MM.1S (cell line): Measurements from ENCODE around the gene COL18A1.

Experiments
- EZH2 ChIP-seq: fragments of 300-600 bp; sonication (generic); optimal IDR thresholded peaks from 2 replicates; pipeline ENCODE3; 2017; ENCODE audit warnings: low read depth, mild to moderate bottlenecking, antibody characterized with exemption, low read length, mixed read lengths
- TF ChIP-seq, protein P1 (sequence below): fragments of 300-600 bp; sonication (generic); IDR thresholded peaks from 2 replicates; pipeline ENCODE4 v1.5.1; 2016; ENCODE audit warnings: antibody characterized with exemption, low read length, mixed read lengths

DNA sequence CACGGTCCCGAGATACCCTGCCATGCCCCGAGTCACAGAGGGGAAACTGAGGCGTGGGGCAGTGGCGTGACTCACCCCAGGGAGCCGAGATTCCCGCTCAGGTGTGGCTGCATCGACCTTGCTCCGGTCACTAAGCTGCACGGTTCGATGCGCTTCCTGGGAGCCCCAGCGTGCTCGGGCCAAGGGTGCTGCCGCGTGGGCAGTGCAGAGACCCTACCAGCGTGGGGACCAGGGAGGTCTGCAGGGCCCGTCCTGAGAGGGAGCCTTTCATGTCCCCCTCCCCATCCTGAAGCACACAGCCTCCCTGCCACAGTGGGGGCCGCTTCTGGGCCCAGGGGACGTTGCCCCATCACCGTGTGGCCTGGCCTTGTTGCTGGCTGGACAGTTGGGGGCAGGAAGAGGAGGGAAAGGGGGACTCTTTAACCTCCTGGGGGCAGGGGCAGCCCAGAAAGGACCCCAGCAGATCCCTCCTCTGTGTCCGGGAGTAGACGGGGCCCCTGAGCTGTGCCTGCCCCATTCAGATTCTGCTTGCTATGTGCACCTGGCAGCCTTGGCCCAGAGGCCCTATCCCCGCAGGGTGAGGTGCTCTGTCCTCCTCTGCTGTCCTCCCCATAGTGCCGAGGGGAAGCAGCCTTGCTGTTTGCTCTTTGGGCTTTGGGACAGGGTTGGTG lies 52.3 kb downstream of the COL18A1 start:
- TF ChIP-seq, protein P1, sequence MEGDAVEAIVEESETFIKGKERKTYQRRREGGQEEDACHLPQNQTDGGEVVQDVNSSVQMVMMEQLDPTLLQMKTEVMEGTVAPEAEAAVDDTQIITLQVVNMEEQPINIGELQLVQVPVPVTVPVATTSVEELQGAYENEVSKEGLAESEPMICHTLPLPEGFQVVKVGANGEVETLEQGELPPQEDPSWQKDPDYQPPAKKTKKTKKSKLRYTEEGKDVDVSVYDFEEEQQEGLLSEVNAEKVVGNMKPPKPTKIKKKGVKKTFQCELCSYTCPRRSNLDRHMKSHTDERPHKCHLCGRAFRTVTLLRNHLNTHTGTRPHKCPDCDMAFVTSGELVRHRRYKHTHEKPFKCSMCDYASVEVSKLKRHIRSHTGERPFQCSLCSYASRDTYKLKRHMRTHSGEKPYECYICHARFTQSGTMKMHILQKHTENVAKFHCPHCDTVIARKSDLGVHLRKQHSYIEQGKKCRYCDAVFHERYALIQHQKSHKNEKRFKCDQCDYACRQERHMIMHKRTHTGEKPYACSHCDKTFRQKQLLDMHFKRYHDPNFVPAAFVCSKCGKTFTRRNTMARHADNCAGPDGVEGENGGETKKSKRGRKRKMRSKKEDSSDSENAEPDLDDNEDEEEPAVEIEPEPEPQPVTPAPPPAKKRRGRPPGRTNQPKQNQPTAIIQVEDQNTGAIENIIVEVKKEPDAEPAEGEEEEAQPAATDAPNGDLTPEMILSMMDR, result no peak
- TF ChIP-seq EZH2, result no peak
